Melanocyte of skin (primary cell): ENCODE results near the gene NDUFB5. TPM values are rescaled to one million over a fixed set of nuclear protein-coding genes. Genes with fewer than 3 reads are reported as not detected.

Source experiments
- small RNA-seq, 2 donors: library from RNA; depleted of rRNA; stranded (forward); fragments of <200 nt; gene quantifications; one replicate each; pipeline ENCODE3, GENCODE V24; 2012
- total RNA-seq, 2 donors: library from RNA; depleted of rRNA; stranded (reverse); fragments of >200 nt; gene quantifications; 2 replicates each; pipeline ENCODE4 v1.2.3, GENCODE V29; 2012

The NDUFB5 gene
- 100 to 1,000 TPM in 1 of 2 donors, 10 to 100 TPM in 1; 78.5 to 104 TPM for total RNA-seq

DNA sequence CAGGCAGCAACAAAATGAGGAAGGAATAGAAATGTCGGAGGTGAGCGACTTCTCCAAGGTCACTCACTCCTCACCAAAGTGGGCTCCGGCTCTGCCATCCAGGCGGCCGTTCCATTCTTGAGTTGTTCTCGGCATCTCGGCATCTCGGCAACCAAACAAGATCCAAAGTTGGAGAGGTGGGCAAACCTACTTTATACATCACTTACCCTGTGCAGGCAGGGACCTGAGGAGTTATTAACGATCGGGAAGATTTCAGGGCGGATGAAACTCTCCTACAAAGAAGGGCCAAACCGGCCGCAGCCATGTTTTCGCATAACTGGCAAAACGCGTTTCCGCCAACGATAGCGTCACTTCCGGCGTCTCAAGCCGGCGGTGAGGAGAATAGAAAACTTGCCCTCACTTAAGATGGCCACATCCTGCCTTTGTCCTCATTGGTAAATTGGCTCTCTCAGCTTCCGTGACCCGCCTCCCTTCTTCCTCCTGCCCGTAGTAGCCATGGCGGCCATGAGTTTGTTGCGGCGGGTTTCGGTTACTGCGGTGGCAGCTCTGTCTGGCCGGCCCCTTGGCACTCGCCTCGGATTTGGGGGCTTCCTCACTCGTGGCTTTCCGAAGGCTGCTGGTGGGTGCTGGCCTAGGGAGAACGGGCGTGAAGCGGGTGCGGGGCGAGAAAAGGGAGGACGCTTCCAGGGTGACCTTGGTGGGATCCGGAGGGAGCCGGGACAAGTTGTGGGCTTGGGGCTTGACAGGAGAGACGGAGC is at the start of gene NDUFB5, which contains the start of gene MRPL47:
NDUFB5 (plus strand) TSS at position 474 of the 758 bp plus-strand sequence; CDS start at position 496, 22 bp downstream.
MRPL47 (minus strand) TSS at position 318 of the 758 bp plus-strand sequence; CDS start at position 304, 14 bp downstream.

DNA sequence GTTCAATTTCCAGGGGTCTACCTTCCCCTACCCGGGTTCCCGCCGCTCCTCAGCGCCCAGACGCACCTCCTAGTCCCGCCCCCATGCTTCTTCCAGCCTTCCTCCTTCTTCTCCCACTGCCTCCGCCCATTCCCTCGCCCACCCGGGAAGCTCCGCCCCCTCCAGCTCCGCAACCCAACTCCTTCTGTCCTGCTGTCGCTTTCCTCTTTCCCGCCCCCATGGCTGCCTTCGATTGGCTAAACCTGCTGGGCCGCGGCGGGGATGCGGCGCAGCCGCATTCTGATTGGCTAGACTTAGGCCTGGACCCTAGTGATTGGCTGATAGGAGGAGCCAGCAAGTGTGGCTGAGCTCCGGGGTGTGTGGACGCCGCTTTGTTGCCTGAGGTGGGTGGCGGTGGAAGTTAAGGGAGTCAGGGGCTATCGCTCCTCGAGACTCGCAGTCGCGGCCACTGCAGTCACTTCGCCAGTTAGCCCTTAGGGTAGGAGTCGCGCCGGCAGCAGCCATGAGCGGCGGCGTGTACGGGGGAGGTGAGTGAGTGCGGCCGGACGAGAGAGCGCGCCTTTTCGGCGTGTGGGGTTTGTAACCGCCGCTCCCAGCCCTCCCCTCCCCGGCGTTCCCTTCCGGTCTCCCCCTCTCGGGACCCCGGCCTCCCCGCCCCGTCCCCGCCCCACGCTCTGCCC is 41.9 kb upstream of the NDUFB5 start, which contains the start of gene ACTL6A:
ACTL6A (plus strand) TSS at position 336 of the 680 bp plus-strand sequence; CDS start at position 503, 167 bp downstream.

DNA sequence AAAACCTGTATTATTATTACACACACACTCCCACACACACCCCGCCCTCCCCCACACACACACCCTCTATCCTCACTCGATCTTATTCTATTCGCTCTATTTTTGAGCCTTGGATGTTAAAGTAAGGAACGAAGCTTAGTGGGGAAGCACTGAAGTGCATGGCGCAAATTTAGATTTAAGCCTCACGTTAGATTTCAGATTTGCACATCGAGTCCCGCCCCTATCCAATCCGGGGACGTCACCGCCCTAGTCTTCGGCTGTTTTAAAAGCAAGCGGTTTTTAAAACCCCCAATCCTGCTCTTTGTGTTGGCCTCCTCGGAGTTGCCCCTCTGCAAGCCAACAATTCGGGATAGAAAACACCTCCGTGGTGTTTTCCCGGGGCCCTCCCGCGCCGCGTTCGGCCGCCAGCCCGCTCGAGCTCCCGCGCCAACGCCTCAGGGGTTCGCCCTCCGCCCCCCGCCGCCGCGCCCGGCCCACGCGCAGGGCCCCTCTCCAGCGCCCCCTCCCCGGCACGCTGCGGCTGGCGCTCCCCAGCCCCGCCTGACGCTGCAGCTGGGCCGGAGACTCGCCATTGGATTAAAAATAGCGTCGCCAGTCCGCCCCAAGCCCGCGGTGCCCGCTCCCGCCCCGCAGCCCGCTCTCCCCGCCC is 48.0 kb downstream of the NDUFB5 start, which contains the start of gene USP13:
USP13 (plus strand) TSS at position 594 of the 649 bp plus-strand sequence. CDS start 186 bp downstream, outside the sequence.

Small RNA genes lying within 50 kb of the gene (small RNA-seq; reads per million reads assigned to genes)
- gene AC090425.1 (0 to 0.21 reads per million in 2 donors), gene RF01210 (0 to 0.04 reads per million in 2 donors)

Other genes starting within 250 kb of the NDUFB5 start
- gene GNB4, start 153.3 kb upstream of the NDUFB5 start, total RNA-seq = 100 to 1,000 TPM in 1 of 2 donors, 10 to 100 TPM in 1; 90.5 to 114 TPM
- gene ACTL6A, start 41.9 kb upstream of the NDUFB5 start, total RNA-seq = 10 to 100 TPM; 31.3 to 66.6 TPM
- 10 to 100 TPM; 34.4 to 44.3 TPM for gene MRPL47, start 156 bp upstream of the NDUFB5 start, total RNA-seq
- 10 to 100 TPM; 14.8 to 19.0 TPM for gene USP13, start 48.2 kb downstream of the NDUFB5 start, total RNA-seq